Mesenchymal stem cell (in vitro differentiated cells and primary cell): Measurements from ENCODE around the gene SIDT2.
"Not testable (repeated sequence)": the region's sequence is repeated elsewhere in the genome, so short reads cannot be mapped to it uniquely, and the experiment has no call there.

Experiments
- DNase-seq: peaks from one replicate; pipeline ENCODE4 v3.0.0-alpha.2; 2013
- H2AFZ ChIP-seq: one replicate; pipeline ENCODE4 v1.6.1; 2013; ENCODE audit warnings: low read depth, mild to moderate bottlenecking, control low read depth, inconsistent platforms, low read length, moderate library complexity
- H2AK5ac ChIP-seq: 2 replicates; pipeline ENCODE4 v1.6.1; 2013; ENCODE audit warnings: low read length, moderate library complexity, mild to moderate bottlenecking, inconsistent platforms; ENCODE audit not compliant: severe bottlenecking
- H2BK120ac ChIP-seq: one replicate; pipeline ENCODE4 v1.6.1; 2013; ENCODE audit warnings: low read depth, mild to moderate bottlenecking, inconsistent platforms, low read length, moderate library complexity
- H2BK12ac ChIP-seq, 2 experiments: one replicate each; pipeline ENCODE4 v1.6.1; 2013; ENCODE audit warnings: inconsistent platforms in 2 of 2, low read length in 2 of 2, mild to moderate bottlenecking in 2 of 2, moderate library complexity in 2 of 2, control low read depth in 1 of 2
- H2BK15ac ChIP-seq: one replicate; pipeline ENCODE4 v1.6.1; 2013; ENCODE audit warnings: mild to moderate bottlenecking, low read depth, inconsistent platforms; ENCODE audit not compliant: poor library complexity, severe bottlenecking
- H2BK5ac ChIP-seq: 2 replicates; pipeline ENCODE4 v1.6.1; 2013; ENCODE audit warnings: low read depth, mild to moderate bottlenecking, low read length, control low read depth, inconsistent platforms; ENCODE audit not compliant: poor library complexity, severe bottlenecking
- H3K14ac ChIP-seq, 2 experiments: one replicate each; pipeline ENCODE4 v1.6.1; 2013; ENCODE audit warnings: inconsistent platforms in 2 of 2, low read length in 2 of 2, control low read depth in 1 of 2, mild to moderate bottlenecking in 1 of 2, moderate library complexity in 1 of 2
- H3K18ac ChIP-seq, 2 experiments: one replicate each; pipeline ENCODE4 v1.6.1; 2013; ENCODE audit warnings: inconsistent platforms in 2 of 2, low read length in 2 of 2, control low read depth in 1 of 2, low read depth in 1 of 2, mild to moderate bottlenecking in 1 of 2
- H3K23ac ChIP-seq, 2 experiments: one replicate each; pipeline ENCODE4 v1.6.1; 2013; ENCODE audit warnings: inconsistent platforms in 2 of 2, low read length in 2 of 2, mild to moderate bottlenecking in 2 of 2, moderate library complexity in 2 of 2, control low read depth in 1 of 2
- H3K27ac ChIP-seq: 2 replicates; pipeline ENCODE4 v1.5.1; 2013; ENCODE audit warnings: mild to moderate bottlenecking, moderate library complexity, low read length, control low read depth, inconsistent platforms; ENCODE audit not compliant: poor library complexity, severe bottlenecking
- H3K27me3 ChIP-seq, 2 experiments: 2 replicates each; pipeline versions ENCODE4 v1.6.1 to v1.7.0; 2013; ENCODE audit warnings: low read length in 2 of 2, mild to moderate bottlenecking in 2 of 2, moderate library complexity in 2 of 2, control low read depth in 1 of 2, inconsistent platforms in 1 of 2; ENCODE audit not compliant: control insufficient read depth in 1 of 2, insufficient read depth in 1 of 2
- H3K36me3 ChIP-seq, 2 experiments: 2 replicates each; pipeline versions ENCODE4 v1.6.1 to v1.7.0; 2013; ENCODE audit warnings: low read length in 2 of 2, control low read depth in 1 of 2, inconsistent platforms in 1 of 2, low read depth in 1 of 2, mild to moderate bottlenecking in 1 of 2; ENCODE audit not compliant: insufficient read depth in 2 of 2, control insufficient read depth in 1 of 2
- H3K4ac ChIP-seq, 2 experiments: one replicate each; pipeline ENCODE4 v1.6.1; 2013; ENCODE audit warnings: inconsistent platforms in 2 of 2, low read length in 2 of 2, mild to moderate bottlenecking in 2 of 2, moderate library complexity in 2 of 2, control low read depth in 1 of 2, low read depth in 1 of 2
- H3K4me1 ChIP-seq: 2 replicates; pipeline ENCODE4 v1.6.1; 2013; ENCODE audit warnings: low read depth, low read length, control low read depth; ENCODE audit not compliant: control insufficient read depth, insufficient read depth
- H3K4me2 ChIP-seq: 2 replicates; pipeline ENCODE4 v1.6.1; 2013; ENCODE audit warnings: low read length, mild to moderate bottlenecking, inconsistent platforms; ENCODE audit not compliant: poor library complexity, severe bottlenecking
- H3K4me3 ChIP-seq, 2 experiments: 2 replicates each; pipeline versions ENCODE4 v1.5.1 to v1.7.0; 2013; ENCODE audit warnings: low read length in 2 of 2, mild to moderate bottlenecking in 2 of 2, control low read depth in 1 of 2, low read depth in 1 of 2; ENCODE audit not compliant: insufficient read depth in 1 of 2
- H3K79me1 ChIP-seq: replicated peaks from 2 replicates; pipeline ENCODE4 v1.6.1; 2013; ENCODE audit warnings: mild to moderate bottlenecking, control low read depth, low read length, inconsistent platforms; ENCODE audit not compliant: poor library complexity, severe bottlenecking
- H3K9ac ChIP-seq: 2 replicates; pipeline ENCODE4 v1.7.0; 2013; ENCODE audit warnings: mild to moderate bottlenecking, low read length, moderate library complexity
- H3K9me3 ChIP-seq: 2 replicates; pipeline ENCODE4 v1.7.0; 2013; ENCODE audit warnings: mild to moderate bottlenecking, low read length; ENCODE audit not compliant: control insufficient read depth
- H4K8ac ChIP-seq: one replicate; pipeline ENCODE4 v1.6.1; 2013; ENCODE audit warnings: inconsistent platforms, mild to moderate bottlenecking, low read length, moderate library complexity
- H4K91ac ChIP-seq: one replicate; pipeline ENCODE4 v1.6.1; 2013; ENCODE audit warnings: mild to moderate bottlenecking, low read length, inconsistent platforms
- WGBS: methylation state at CpG from one replicate; pipeline ENCODE4 v1.1.7; 2013; ENCODE audit warnings: mixed read lengths; 5-methylcytosine and 5-hydroxymethylcytosine counted together

The SIDT2 gene

DNA sequence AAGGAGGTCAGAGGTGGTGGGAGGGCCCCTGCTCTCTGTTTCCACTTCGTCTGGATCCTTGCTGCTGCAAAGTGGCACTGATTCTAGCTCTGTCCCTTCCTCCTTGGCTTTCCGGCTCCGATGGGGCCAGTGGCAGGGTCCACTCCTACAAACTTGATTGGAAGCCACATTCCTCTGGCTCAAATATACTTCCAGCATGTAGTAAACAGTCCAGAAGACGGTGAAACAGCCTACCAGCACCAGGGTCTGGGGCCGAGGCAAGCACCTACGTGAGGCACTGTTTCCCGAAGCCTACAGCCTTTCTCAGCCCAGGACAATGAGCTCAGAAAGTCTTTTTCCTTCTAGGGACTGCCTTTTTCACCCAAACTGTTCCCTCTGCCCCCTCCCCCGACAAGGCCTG, 27.6 kb downstream of the SIDT2 start:
- not testable (repeated sequence) for H3K4ac ChIP-seq, H2BK120ac ChIP-seq, H3K23ac ChIP-seq, H4K91ac ChIP-seq, H4K8ac ChIP-seq, H2AFZ ChIP-seq, H3K79me1 ChIP-seq, H3K4me3 ChIP-seq, H3K4me2 ChIP-seq, H3K27me3 ChIP-seq, H2BK15ac ChIP-seq, H3K14ac ChIP-seq, H2AK5ac ChIP-seq, H3K9ac ChIP-seq, H3K9me3 ChIP-seq, DNase-seq, H2BK5ac ChIP-seq, H3K18ac ChIP-seq, H2BK12ac ChIP-seq
- peaks cover 28 to 51% of the 10 kb centered on the region in 2 experiments for H3K36me3 ChIP-seq
- peaks cover 37% of the 10 kb centered on the region for H3K4me1 ChIP-seq
- 86% methylated on average over 6 of the region's 8 CpGs for WGBS
- peak overlapping the region; percentile 9 for H3K27ac ChIP-seq

DNA sequence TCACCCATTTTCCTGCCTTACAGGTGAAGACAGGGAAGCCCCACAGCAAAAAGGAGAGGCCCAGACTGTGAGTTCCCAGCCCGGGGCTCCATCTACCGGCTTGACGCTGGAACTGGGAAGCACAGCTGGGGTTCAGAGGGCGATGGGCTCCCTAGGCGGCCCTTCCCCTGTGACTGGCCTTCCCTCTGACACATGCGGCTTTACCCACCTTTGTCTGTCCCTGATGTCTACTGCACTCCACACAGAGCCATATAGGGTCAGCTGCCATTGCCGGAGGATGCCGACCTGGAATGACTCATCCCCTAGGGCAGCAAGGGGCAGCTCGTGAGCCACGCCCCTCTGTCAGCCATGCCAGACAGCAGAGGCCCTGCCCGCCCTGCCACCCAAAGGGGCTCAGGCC, 28.3 kb downstream of the SIDT2 start:
- H2AK5ac ChIP-seq, DNase-seq: not testable (repeated sequence)
- no CpG with 5 or more reads among the region's 11 CpGs for WGBS

DNA sequence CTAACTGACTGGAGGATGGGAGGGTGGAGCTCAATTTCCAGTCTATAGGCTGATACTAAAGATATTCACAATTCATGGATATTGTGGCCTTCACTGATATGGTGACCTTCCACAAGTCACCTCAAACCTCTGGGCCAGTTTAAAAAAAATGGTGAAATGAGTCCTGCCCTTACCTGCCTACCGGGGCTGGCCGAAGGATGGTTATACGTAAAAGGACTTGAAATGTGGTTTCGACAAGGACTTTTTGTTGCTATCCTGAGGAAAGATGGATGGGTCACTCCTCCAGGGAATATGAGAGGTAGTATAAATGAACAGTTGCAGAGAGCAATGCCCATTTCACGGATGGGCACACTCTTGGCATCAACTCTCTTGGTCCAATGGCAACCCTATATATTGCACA, 28.9 kb downstream of the SIDT2 start:
- H3K18ac ChIP-seq, H4K8ac ChIP-seq, H2AK5ac ChIP-seq, H3K9ac ChIP-seq, DNase-seq, H2BK15ac ChIP-seq, H2BK120ac ChIP-seq, H3K27ac ChIP-seq, H2BK12ac ChIP-seq, H3K23ac ChIP-seq, H3K79me1 ChIP-seq, H4K91ac ChIP-seq, H2AFZ ChIP-seq, H3K4me3 ChIP-seq, H3K4ac ChIP-seq, H3K14ac ChIP-seq, H2BK5ac ChIP-seq, H3K4me2 ChIP-seq, H3K27me3 ChIP-seq, H3K9me3 ChIP-seq: not testable (repeated sequence)
- WGBS: 93% methylated on average over 4 of the region's 5 CpGs
- Histone ChIP-seq H3K36me3 (peaks cover 38 to 39% of the 10 kb centered on the region in 2 experiments), H3K4me1 (peaks cover 26% of the 10 kb centered on the region)

More for the DNA sequence above, 28.3 kb downstream of the SIDT2 start:
- H2BK120ac ChIP-seq, H3K23ac ChIP-seq, H3K9me3 ChIP-seq, H3K18ac ChIP-seq, H3K9ac ChIP-seq, H3K4me2 ChIP-seq, H4K8ac ChIP-seq, H3K4me3 ChIP-seq, H3K4ac ChIP-seq, H2BK5ac ChIP-seq, H3K14ac ChIP-seq, H4K91ac ChIP-seq, H2BK12ac ChIP-seq, H2AFZ ChIP-seq, H3K79me1 ChIP-seq, H2BK15ac ChIP-seq, H3K27me3 ChIP-seq: not testable (repeated sequence)
- H3K36me3 ChIP-seq: peaks cover 35 to 44% of the 10 kb centered on the region in 2 experiments
- peaks cover 31% of the 10 kb centered on the region for H3K4me1 ChIP-seq
- peak overlapping the region; percentile 44 for H3K27ac ChIP-seq

DNA sequence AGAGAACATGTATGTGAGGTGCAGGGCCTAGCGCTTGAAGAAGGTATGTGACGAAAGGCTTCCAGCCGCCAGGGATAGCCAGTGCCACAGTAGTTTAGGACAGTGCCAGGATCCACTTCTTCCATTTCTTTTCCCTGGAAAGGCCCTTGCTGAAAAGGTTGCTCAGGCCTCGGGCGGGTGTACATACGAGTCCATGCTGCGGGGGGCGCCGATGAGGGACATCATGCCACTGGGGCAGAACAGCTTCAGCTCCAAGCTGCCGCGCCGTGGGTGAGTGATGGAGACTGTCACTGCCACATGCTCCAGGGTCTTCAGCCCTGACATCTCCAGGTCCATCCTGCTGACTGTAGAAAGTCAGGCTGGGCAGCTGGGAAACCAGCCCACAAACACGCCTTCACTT, 30.2 kb downstream of the SIDT2 start:
- H3K27ac ChIP-seq, H3K79me1 ChIP-seq, H3K4ac ChIP-seq, H2AK5ac ChIP-seq, H2BK15ac ChIP-seq, H3K9me3 ChIP-seq, H3K14ac ChIP-seq, H2BK5ac ChIP-seq, H3K23ac ChIP-seq, H3K4me2 ChIP-seq, DNase-seq, H2BK120ac ChIP-seq, H3K27me3 ChIP-seq, H3K9ac ChIP-seq, H4K8ac ChIP-seq, H4K91ac ChIP-seq, H2AFZ ChIP-seq, H3K18ac ChIP-seq, H3K4me3 ChIP-seq, H2BK12ac ChIP-seq: not testable (repeated sequence)
- Histone ChIP-seq H3K36me3 (peaks cover 31 to 43% of the 10 kb centered on the region in 2 experiments), H3K4me1 (peaks cover 16% of the 10 kb centered on the region)
- WGBS: no CpG with 5 or more reads among the region's 13 CpGs
